ENCODE data around the gene PRELID1. TPM values are rescaled to one million over a fixed set of nuclear protein-coding genes. Genes with fewer than 3 reads are reported as not detected.
"Not testable (repeated sequence)": the region's sequence is repeated elsewhere in the genome, so short reads cannot be mapped to it uniquely, and the experiment has no call there.

The PRELID1 gene
- polyA plus RNA-seq, 2 of the 4 experiments (the other 2 are of a cell fraction) = 218 to 250 TPM

DNA sequence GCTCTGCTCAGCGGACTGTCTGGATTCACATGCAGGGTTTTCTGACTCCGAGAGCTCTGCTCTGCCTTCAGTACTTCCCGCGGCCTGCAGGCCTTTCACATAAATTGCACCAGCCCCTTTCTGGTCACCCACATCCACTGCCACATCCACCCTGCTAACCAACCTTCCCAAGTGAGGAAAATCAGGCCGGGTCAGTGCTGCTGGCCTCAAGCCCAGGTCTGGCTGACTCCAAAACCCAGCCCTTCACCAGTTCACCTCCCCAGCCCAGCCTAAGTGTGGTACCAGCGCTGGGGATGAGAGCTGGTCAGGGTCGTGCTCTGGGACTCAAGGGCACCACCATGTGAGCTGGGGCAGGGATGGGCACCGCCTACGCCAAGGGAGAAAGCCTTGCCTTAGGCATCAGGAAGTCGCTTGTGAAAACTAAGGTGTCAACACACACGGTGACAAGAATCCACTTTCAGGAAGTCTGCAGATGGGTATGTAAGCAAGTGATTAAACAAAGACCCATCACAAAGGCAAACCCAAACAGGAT is 35.6 kb downstream of the PRELID1 start:
- ATAC-seq (no peak), FAIRE-seq (no peak)

DNA sequence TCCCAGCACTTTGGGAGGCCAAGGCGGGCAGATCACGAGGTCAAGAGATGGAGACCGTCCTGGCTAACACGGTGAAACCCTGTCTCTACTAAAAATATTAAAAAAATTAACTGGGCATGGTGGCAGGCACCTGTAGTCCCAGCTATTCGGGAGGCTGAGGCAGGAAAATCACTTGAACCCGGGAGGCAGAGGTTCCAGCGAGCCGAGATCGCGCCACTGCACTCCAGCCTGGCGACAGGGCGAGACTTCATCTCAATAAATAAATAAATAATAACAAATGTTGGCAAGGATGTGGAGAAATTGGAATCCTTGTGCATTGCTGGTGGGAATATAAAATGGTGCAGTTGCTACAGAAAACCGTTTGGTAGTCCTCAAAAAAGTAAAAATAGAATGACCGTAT is 39.4 kb downstream of the PRELID1 start:
- FAIRE-seq; DNase-seq (ENCODE audit: low read depth in 1 of 2, low spot score in 1 of 2); H3K4me2 ChIP-seq; H3K9me3 ChIP-seq; H3K4me1 ChIP-seq; H3K27ac ChIP-seq; ATAC-seq; H3K4me3 ChIP-seq: not testable (repeated sequence)
- WGBS (ENCODE audit: missing lambda C conversion rate) = 95% methylated on average over 14 of the region's 14 CpGs
- POLR2A ChIA-PET = interaction anchor here (0.6 kb wide), 1 partner anchor 206 kb away, joined by 4 read pairs; no protein-coding TSS in a partner anchor
- CTCF ChIA-PET = interaction anchor here (1.7 kb wide), 1 partner anchor 25 kb away, joined by 5 read pairs; no protein-coding TSS in a partner anchor

More for the DNA sequence above, 35.6 kb downstream of the PRELID1 start:
- WGBS (ENCODE audit: missing lambda C conversion rate) = 71% methylated on average over 10 of the region's 11 CpGs
- Histone ChIP-seq H3K4me1 (0 out of 3 replicates have a peak, but pooled peaks cover 10% of the 10 kb centered on the region), H3K4me3 (no peak overlapping the region), H3K27ac (no peak overlapping the region), H3K9me3 (no peaks in the 10 kb centered on the region), H3K4me2 (no peak overlapping the region)
- no peak for DNase-seq (ENCODE audit: low read depth in 1 of 2, low spot score in 1 of 2)
- no peak for TF ChIP-seq FOSB (CRISPR knock-in tag; IDR thresholded peaks at IDR 0.05)
- TF ChIP-seq KDM5A (IDR thresholded peaks at IDR 0.05) = no peak
- TF ChIP-seq ZSCAN20 (CRISPR knock-in tag; IDR thresholded peaks at IDR 0.05) = no peak
- TF ChIP-seq CEBPB (IDR thresholded peaks at IDR 0.05) = no peak
- no peak for TF ChIP-seq HOXB13 (CRISPR knock-in tag; IDR thresholded peaks at IDR 0.05; ENCODE audit: low read depth)
- TF ChIP-seq, protein P1, sequence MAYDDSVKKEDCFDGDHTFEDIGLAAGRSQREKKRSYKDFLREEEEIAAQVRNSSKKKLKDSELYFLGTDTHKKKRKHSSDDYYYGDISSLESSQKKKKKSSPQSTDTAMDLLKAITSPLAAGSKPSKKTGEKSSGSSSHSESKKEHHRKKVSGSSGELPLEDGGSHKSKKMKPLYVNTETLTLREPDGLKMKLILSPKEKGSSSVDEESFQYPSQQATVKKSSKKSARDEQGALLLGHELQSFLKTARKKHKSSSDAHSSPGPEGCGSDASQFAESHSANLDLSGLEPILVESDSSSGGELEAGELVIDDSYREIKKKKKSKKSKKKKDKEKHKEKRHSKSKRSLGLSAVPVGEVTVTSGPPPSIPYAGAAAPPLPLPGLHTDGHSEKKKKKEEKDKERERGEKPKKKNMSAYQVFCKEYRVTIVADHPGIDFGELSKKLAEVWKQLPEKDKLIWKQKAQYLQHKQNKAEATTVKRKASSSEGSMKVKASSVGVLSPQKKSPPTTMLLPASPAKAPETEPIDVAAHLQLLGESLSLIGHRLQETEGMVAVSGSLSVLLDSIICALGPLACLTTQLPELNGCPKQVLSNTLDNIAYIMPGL (CRISPR knock-in tag; IDR thresholded peaks at IDR 0.05; ENCODE audit: borderline replicate concordance) = no peak
- TF ChIP-seq RCOR1 (IDR thresholded peaks at IDR 0.05; ENCODE audit: low read depth, low read length) = no peak
- ChIA-PET POLR2A (no interaction called here), CTCF (interaction anchor here (1.0 to 2.6 kb wide), 6 partner anchors 19 to 64 kb away, joined by 4 to 9 read pairs (median 4); no protein-coding TSS in a partner anchor)

- 0 out of 3 replicates have a peak, but pooled peaks cover 9% of the 10 kb centered on the region for H3K4me1 ChIP-seq
- FAIRE-seq = no peak
- DNase-seq (ENCODE audit: low read depth in 1 of 2, low spot score in 1 of 2) = no peak
- H3K9me3 ChIP-seq = no peaks in the 10 kb centered on the region
- H3K4me3 ChIP-seq = no peak overlapping the region
- no peak for ATAC-seq
- no peak overlapping the region for H3K27ac ChIP-seq
- ChIA-PET POLR2A (no interaction called here), CTCF (interaction anchor here (0.7 to 1.3 kb wide), 3 partner anchors 12 to 26 kb away, joined by 3 to 4 read pairs (median 3); no protein-coding TSS in a partner anchor)
- WGBS (ENCODE audit: missing lambda C conversion rate) = 90% methylated on average over 6 of the region's 6 CpGs
- TF ChIP-seq ZC3H11A (IDR thresholded peaks at IDR 0.05) (no peak), POLR2A (IDR thresholded peaks at IDR 0.05; ENCODE audit: low read length) (no peak), RARB (CRISPR knock-in tag; IDR thresholded peaks at IDR 0.05) (no peak), SMC3 (IDR thresholded peaks at IDR 0.05) (no peak)
- TF ChIP-seq, protein P2, sequence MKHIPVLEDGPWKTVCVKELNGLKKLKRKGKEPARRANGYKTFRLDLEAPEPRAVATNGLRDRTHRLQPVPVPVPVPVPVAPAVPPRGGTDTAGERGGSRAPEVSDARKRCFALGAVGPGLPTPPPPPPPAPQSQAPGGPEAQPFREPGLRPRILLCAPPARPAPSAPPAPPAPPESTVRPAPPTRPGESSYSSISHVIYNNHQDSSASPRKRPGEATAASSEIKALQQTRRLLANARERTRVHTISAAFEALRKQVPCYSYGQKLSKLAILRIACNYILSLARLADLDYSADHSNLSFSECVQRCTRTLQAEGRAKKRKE (CRISPR knock-in tag; IDR thresholded peaks at IDR 0.05; ENCODE audit: low read depth) = no peak
- no peak overlapping the region for H3K4me2 ChIP-seq
Measured at GRCh38 chr5:177343777-177344176, 40.2 kb downstream of the PRELID1 start.

GRCh38 chr5:177344891-177345290 is 41.3 kb downstream of the PRELID1 start:
- Histone ChIP-seq H3K9me3 (no peaks in the 10 kb centered on the region), H3K4me3 (no peak overlapping the region), H3K4me1 (peaks cover 13% of the 10 kb centered on the region; the same call in 2 of the 3 replicates), H3K4me2 (no peak overlapping the region), H3K27ac (no peak overlapping the region)
- ChIA-PET POLR2A (no interaction called here), CTCF (interaction anchor here (1.1 to 1.5 kb wide), 3 partner anchors 11 to 27 kb away, joined by 3 to 4 read pairs (median 3); no protein-coding TSS in a partner anchor)
- DNase-seq (ENCODE audit: low read depth in 1 of 2, low spot score in 1 of 2) (no peak), ATAC-seq (no peak), FAIRE-seq (no peak)
- WGBS (ENCODE audit: missing lambda C conversion rate) = 93% methylated on average over 6 of the region's 6 CpGs
- TF ChIP-seq, protein P2 (CRISPR knock-in tag; IDR thresholded peaks at IDR 0.05; ENCODE audit: low read depth) = no peak

All from A549 (cell line).